C4-2B (cell line): ENCODE measurements around the gene RUFY1.

Experiments
- CTCF ChIP-seq: fragments of 450-650 bp; conservative IDR thresholded peaks from 2 replicates; pipeline ENCODE4 v1.5.1; 2017; ENCODE audit warnings: mild to moderate bottlenecking
- ZFX ChIP-seq: fragments of 450-650 bp; IDR thresholded peaks from 2 replicates; pipeline ENCODE4 v1.6.1; 2017

DNA sequence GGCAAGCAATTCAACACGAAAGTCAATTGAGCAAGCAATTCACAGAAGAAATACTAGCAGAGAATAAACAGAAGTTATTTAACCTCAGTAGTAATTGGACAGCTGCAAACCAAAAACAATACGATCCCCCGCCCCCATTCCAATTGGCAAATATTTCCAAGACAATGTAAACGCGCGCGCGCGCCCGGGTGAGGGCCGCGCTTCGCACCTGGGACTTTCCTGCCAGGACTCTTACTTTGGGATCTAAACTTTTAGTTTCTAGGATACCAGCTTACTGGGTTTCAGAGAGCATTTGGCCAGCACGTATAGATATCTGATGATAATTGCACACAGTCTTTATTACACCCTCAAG lies 8.6 kb downstream of the RUFY1 start:
- no peak for TF ChIP-seq CTCF
- no peak for TF ChIP-seq ZFX
